Femur (tissue), 1 donor: ENCODE measurements around the gene P2RX4.
"Not testable (repeated sequence)": the region's sequence is repeated elsewhere in the genome, so short reads cannot be mapped to it uniquely, and the experiment has no call there.

ENCODE experiments used
- DNase-seq: peaks from one replicate; pipeline ENCODE4 v3.0.0-alpha.2; 2017

The P2RX4 gene

DNA sequence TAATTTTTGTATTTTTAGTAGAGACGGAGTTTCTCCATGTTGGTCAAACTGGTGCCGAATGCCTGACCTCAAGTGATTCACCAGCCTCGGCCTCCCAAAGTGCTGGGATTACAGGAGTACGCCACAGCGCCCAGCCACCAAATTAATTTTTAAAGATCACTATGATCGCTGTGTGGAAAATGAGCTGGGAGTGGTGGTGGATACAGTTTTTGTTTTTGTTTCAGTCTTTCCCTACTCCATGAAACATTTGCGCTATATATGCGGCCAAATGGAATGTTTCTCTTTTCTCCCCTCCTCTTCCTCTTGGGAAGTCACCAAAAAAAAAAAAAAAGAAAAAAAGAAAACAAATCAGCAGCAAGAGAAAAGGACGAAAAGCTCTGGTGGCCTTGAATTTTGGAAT, 20.8 kb upstream of the P2RX4 start:
- DNase-seq = no peak

DNA sequence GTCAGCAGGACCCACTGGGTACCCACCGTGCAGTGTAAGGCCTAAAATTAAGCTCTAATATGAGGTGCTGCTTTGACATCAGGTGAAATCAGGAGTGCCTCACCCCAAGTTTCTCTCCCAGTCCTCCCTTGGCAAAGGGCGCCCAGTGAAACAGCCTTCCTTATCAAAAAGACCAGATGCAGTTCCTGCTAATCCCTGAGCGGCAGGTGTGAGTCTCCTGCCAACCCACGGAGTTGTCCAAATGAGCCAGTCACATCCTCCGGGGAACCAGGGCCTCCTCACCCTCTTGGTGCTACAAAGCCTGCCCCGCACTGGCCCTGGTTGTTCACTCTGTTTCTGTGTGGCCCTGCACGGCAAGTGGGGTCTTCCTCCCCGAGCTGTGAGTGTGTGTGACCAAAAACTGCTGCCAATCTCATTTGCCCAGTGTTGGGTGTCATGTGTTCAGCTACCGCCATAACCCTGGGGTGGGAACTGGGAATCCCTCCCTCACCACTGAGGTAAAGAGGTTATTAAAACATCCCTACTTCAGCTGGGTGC, 20.2 kb upstream of the P2RX4 start:
- DNase-seq = no peak

DNA sequence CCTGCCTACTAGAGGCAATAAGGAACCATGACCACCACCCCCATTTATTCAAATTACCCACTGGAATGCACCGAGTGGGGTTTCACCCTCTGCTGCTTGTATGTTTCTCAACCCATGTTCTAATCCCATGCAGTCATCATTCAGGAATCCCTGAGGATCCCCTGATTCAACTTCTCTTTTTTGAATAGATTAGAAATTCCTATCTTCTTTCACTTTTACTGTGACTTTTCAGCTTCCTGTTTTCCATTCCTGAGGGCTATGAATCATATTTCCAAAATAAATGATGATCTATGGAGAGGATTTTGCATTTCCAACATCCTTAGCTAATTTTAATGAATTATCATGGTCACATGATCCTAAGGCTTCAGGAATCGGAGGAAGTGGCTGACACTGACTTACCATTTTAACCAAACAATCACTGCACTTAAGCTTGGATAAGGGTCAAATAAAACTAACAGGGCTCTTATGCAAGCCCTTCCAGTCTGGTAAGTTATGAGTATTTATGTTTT, 19.4 kb upstream of the P2RX4 start:
- no peak for DNase-seq

DNA sequence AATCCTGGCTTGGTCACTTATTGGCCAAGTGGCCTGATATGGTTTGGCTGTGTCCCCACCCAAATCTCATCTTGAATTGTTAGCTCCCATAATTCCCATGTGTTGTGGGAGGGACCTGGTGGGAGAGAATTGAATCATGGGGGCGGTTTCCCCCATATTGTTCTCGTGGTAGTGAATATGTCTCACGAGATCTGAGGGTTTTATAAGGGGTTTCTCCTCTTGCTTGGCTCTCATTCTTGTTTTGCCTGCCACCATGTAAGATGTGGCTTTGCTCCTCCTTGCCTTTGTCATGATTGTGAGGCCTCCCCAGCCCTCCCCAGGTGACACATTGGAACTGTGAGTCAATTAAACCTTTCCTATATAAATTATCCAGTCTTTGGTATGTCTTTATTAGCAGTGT, 18.8 kb upstream of the P2RX4 start:
- DNase-seq = no peak

DNA sequence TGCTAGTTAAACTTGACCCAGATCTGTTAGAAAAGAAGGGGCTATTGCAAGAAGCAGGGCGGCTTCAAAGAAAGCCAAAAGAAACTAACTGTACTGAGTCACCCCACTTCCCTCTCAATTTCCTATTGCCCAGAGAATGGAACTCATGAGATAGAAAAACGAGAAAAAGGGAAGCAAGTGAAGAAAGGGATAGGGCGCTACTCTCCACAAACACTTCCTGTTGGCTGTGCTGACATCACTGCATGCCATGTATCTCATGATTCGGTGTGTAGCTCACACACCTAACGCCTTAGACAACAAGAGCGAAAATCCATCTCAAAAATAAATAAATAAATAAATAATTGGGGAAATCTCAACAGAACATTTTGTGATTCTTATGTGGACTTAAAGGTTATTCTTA, 13.0 kb upstream of the P2RX4 start:
- no peak for DNase-seq

DNA sequence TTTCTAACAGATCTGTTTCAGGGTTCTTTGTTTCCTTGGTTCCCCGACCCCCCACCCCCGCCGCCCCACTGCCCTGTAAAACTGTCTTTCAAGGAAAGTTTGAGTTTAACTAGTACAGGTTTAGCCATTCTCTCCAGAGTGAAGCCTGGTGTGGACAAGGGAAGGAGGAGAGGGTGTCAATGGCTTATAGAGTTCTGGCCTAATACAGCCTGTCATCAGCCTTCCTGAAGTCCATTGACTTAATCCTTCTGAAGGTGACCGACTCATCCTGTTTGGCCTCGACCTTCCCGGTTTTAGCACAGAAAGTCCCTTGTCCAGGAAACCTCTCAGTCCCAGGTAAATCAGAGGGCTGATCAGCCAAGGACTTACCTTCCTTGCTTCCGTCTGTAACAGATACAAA, 11.0 kb upstream of the P2RX4 start:
- no peak for DNase-seq

DNA sequence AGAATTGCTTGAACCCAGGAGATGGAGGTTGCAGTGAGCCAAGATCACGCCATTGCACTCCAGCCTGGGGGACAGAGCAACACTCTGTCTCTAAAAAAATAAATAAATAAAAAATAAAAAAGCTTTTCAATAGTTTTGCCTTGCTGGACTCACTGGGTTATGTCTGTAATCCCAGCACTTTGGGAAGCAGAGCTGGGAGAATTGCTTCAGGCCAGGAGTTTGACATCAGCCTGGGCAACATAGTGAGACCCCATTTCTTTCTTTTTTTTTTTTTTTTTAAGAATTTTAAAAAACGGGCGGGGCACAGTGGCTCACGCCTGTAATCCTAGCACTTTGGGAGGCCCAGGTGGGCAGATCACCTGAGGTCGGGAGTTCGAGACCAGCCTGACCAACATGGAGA, 8.8 kb upstream of the P2RX4 start:
- not testable (repeated sequence) for DNase-seq

DNA sequence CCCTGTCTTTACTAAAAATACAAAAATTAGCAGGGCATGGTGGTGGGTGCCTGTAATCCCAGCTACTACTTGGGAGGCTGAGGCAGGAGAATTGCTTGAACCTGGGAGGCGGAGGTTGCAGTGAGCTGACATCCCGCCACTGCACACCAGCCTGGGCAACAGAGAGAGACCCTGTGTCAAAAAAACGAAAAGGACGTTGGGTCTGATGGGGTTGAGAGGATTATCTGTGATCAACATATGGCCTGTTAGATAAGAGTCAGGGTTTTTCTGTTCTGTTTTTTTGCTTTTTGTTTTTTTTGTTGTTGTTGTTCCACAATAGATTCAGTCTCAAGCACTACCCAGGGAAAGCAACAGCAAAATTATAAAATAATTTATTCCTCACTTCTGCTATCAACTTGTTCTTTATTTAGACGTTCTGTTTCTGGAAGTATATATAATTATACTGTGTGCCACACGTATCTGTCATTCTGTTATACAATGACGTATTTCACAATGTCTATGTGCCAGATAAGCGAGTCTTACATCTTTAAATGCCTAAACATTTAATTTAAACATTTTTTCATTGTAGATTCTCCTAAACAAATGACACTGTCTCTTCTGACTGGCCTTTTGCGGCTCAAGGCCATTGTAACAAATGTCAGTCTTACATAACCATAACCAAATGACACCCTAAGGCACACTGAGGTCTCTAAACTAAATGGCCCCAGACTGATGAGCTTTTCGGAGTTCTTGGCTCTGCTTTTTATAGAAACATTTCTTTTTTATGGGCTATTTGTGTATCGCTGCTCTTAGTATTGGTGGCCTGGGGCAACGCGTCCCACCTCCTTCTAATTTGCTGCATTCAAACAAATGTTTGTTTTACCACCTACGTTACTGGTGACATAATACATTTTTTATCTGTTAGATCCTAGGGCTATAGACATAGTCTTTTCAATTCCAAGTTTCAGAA, 7.2 kb upstream of the P2RX4 start:
- no peak for DNase-seq

DNA sequence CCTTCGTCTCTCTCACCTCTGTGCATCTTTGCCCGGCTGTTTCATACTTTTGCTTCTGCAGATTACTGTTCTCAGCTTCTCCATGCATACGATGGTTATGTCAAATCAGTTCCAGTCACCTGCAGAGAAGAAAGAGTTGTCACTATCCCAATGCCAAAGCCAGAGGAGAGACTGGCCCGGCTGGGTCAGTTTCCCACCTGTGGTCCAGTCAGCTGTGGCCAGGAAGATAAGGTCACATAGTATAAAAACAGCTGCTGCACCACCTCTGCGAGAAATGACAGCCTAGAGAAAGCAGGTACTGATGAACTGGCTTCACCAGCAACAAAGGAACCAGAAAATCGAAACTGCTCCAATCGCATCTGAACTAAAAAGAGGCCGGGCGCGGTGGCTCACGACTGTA, 6.4 kb upstream of the P2RX4 start:
- no peak for DNase-seq

DNA sequence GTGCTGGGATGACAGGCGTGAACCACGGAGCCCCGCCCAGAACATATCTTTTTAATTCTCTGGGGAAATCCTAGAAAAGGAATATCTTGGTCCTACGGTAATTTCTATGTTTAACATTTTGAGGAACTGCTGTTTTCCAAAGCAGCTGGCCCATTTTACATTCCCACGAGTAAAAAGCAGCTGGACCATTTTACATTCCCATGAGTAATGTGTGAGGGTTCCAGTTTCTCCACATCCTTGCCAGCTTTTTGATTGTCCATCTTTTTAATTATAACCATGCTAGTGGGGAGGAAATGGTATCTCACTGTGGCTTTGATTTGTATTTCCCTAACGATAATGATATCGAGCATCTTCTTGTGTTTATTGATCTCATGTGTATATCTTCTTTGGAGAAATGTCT, 4.4 kb upstream of the P2RX4 start:
- DNase-seq = no peak

DNA sequence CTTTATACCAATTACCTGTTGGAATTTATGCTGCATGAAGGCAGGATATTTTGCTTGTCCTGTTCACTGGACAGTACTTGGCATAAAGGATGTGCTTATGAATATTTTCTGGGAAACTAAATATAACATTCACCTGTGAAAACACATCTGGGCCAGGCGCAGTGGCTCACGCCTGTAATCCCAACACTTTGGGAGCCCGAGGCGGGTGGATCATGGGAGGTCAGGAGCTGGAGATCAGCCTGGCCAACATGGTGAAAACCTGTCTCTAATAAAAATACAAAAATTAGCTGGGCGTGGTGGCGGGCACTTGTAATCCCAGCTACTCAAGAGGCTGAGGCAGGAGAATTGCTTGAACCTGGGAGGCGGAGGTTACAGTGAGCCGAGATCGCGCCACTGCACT, 1.4 kb upstream of the P2RX4 start:
- DNase-seq = not testable (repeated sequence)

DNA sequence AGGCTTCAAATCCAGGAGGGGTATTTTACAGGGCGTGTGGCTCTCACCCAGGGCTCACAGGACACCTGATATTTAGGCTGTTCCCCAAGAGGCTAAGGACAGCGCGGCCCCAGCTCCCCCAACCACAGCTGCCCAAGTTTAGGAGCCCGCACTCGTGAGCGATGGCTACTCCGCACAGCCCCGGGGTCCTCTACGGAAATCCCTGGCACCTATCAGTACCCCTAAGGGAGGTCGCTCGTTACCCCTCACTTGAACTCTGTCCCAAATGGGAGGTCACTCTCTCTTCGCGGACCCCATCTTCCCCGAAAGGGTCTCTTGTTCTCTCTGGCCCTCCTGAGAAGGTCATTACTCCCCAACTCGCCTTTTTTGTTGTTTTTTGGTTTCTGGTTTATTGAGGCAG, 708 bp upstream of the P2RX4 start:
- no peak for DNase-seq

DNA sequence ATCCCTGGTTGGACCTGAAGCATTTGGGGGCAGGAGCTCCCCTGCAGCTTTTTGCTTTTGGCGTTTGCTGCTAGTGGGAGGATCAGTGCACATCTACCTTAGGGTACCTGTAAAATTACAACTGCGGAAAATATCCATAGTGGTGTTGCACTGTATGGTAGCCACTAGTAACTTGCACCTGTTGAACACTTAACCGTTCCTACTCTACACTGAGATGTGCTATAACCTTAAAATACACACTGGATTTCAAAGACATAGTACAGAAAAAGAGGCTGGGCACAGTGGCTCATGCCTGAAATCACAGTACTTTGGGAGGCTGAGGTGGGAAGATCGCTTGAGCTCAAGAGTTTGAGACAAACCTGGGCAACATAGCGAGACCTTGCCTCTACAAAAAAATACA, 2.9 kb downstream of the P2RX4 start:
- no peak for DNase-seq

DNA sequence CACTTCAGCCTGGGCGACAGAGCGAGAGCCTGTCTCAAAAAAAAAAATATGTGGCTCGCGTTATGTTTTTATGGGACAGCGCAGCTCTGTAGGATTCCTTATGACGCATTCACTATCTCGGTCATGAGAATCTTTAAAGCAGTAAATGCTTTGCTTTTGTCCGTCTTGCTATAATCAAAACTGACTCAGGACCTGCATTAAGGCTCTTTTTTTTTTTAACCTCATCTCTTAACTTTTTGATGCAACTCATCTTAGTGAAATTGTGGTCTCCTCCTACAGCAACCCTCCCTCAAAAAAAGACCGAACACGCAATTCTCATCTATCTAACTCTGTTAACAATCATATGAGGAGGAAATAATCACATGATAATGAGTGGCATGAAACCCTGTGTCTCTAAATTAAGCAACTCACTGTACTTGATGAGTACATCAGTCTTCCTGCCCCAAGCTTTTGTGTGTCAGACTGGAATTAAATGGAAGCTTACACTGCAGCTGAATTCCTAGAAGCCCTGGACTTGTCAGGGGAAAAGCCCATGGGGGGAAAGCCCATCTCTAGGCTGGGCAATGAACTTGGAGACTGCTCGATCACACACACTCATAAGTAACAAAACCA, 4.3 kb downstream of the P2RX4 start:
- no peak for DNase-seq

DNA sequence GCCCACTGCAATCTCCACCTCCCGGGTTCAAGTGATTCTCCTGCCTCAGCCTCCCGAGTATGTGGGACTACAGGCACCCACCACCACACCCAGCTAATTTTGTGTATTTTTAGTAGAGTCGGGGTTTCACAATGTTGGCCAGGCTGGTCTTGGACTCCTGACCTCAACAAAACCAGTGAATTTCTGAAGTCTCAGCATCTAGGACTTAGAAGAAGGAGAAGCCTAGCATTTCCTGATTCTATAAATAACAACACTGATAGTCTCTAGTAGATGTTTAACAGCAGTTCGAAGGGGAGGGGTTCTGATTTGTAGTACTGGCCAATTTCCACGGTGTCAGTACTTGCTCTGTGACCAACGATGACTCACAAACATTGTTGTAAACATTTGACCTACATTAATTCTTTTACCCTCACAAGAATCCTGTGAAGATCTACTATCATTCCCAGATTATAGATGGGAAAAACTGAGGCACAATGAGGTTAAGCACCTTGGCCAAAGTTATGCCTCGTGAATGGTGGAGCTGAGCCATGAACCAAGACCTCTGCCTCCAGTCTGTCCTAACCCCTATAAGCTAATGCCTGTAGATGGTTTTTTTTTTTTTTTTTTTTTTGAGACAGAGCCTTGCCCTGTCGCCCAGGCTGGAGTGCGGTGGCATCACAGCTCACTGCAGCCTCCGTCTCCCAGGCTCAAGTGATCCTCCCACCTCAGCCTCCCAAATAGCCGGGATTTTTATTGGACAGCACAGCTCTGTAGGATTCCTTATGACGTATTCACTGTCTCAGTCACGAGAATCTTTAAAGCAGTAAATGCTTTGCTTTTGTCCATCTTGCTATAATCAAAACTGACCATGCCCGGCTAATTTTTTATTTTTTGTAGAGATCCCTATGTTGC, 5.2 kb downstream of the P2RX4 start:
- DNase-seq = no peak

DNA sequence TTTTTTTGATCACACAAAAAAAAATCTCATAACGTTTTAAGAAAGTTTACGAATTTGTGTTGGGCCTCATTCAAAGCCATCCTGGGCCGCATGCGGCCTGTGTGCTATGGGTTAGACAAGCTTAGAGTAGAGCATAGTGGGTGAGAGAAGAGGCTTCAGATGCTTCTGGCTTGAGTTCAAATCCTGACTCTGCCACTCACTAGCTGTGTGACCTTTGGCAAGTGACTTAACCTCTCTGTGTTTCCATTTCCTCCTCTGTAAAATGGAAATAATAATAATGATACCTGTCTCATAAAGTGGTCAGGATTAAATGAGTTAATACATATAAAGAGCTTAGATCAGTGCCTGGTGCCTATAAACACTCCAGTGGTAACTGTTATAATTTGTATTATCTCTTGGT, 6.2 kb downstream of the P2RX4 start:
- no peak for DNase-seq

DNA sequence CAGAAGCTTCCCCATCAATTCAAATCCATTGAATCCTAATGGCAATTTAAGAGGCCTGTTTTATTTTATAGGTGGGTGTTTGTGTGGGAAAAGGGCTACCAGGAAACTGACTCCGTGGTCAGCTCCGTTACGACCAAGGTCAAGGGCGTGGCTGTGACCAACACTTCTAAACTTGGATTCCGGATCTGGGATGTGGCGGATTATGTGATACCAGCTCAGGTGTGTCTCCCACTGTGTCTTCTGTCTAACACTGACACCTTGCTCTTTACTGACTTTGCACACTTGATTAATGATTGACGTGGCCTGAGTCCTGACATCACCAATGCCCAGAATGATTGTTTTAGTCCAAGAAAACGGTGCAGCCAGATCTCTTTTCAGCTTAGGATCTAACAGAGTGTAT, 7.1 kb downstream of the P2RX4 start:
- DNase-seq = no peak

DNA sequence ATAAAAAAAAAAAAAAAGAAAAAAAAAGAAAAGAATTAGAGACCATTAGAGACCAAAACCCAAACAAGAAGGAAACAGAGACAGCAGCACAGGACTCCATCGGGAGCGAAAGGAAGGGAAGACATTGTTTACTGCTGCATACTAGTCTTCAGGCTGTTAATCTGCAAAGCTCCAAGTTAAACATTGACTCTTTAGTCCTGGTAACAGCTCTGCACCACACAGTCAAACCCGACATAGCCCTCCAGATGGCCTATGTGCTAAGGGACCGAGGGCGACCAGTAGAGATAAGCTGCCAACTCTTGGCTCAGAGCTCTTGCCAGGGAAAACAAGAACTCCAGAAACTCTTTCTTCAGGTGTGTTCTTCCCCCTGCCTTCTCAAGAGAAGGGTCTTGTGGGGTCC, 7.8 kb downstream of the P2RX4 start:
- DNase-seq = no peak

DNA sequence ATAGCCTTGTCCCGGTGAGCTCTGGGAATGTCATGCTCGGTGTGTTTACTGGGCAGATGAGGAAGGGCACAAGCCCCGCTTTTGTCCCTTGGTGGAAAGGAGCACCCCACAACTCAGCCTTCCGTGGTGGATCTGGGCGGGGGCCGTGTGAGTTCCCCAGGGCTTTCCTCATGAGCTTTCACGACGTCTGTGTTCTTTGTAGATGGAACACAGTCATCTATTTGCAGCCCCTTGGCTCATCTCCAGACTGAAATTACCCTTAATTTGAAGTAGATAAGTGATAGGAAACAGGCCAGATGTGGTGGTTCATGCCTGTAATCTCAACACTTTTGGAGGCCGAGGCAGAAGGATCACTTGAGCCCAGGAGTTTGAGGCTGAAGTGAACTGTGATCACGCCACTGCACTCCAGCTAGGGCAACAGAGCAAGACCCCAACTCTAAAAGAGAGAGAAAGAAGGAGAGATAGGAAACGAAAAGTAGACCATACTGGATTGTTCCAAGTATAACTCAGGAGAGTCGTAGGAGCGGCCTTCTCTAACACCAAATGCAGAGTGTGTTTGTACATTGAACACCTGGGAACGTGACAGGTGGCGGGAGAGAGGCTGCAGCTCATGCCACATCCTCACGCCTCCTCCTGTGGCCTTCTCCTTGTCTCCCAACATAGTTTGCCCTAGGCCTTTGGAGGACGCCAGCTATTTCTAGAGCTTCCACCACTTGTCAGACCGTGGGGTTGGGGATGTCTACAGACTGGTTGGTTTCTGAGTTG, 8.8 kb downstream of the P2RX4 start:
- DNase-seq = no peak

DNA sequence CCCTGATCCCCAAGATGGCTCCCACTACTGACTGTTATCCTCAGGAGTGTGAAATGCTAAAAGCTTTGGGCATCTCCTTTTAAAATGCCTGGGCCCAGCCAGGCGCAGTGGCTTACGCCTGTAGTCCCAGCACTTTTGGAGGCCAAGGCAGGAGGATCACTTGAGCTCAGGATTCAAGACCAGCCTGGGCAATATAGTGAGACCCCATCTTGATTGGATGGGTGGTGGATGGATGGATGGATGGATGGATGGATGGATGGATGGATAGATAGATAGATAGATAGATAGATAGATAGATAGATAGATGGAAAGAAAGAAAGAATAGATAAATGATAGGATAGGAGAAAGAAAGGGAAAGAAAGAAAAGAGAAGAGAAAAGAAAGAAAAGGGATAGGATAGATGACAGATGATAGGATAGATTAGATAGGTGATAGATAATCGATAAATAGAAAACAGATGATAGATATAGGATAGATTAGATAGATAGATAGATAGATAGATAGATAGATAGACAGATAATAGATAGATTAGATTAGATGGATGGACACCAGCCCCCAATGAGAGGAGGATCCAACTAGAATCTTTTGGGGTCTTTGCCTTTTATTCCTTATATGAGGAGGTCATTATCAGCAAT, 9.5 kb downstream of the P2RX4 start:
- DNase-seq = no peak

DNA sequence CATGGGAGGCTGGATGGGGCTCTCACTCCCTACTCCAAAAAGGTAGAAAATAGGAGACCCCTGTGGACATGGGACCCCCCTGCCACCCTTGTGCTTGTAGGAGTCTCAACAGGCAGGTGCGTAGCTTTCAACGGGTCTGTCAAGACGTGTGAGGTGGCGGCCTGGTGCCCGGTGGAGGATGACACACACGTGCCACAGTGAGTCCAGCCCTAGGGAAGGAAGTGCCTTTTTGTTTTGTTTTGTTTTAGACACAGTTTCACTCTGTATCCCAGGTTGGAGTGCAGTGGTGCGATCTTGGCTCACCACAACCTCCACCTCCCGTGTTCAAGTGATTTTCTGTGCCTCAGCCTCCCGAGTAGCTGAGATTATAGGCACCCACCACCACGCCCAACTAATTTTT, 12.9 kb downstream of the P2RX4 start:
- no peak for DNase-seq
